K562 (cell line): ENCODE results near the gene CENPI. TPM values are rescaled to one million over a fixed set of nuclear protein-coding genes. Genes with fewer than 3 reads are reported as not detected.

Source experiments
- CAMTA2 ChIP-seq: fragments of 250-450 bp; sonication (Bioruptor Pico); conservative IDR thresholded peaks from 2 replicates; pipeline ENCODE4 v1.5.1; 2022
- COPS2 ChIP-seq: fragments of 450-650 bp; conservative IDR thresholded peaks from 2 replicates; pipeline ENCODE4 v1.6.1; 2016; ENCODE audit warnings: mild to moderate bottlenecking, moderate library complexity
- CREB3L1 ChIP-seq: fragments of 450-650 bp; IDR thresholded peaks from 2 replicates; pipeline ENCODE4 v1.6.1; 2014; ENCODE audit warnings: low read depth, mild to moderate bottlenecking, moderate library complexity, borderline replicate concordance
- HEY1 ChIP-seq: fragments of 250-450 bp; sonication (Bioruptor Pico); IDR thresholded peaks from 2 replicates; pipeline ENCODE4 v1.5.0; 2020; ENCODE audit warnings: mild to moderate bottlenecking, moderate library complexity, borderline replicate concordance
- MEF2D ChIP-seq: conservative IDR thresholded peaks from 2 replicates; pipeline ENCODE4 v1.6.1; 2016; ENCODE audit warnings: low read depth, missing genetic modification characterization, missing compliant biosample characterization
- MLX ChIP-seq, 2 experiments: fragments of 450-650 bp in 1 of 2; sonication (generic) in 1 of 2; formaldehyde crosslinking; conservative IDR thresholded peaks; 2 replicates each; pipeline versions ENCODE4 v1.4.0 to v1.8.1; 2020 to 2022; ENCODE audit warnings: mild to moderate bottlenecking in 1 of 2, missing genetic modification reagents in 1 of 2
- NONO ChIP-seq, 2 experiments: fragments of 200-400 bp in 1 of 2; fragments of 450-650 bp in 1 of 2; formaldehyde crosslinking in 1 of 2; IDR thresholded peaks; 2 replicates each; pipeline ENCODE4 v1.6.1; 2017; ENCODE audit warnings: low read depth in 2 of 2, mild to moderate bottlenecking in 2 of 2, moderate library complexity in 2 of 2, low read length in 1 of 2
- TBL1XR1 ChIP-seq, 2 experiments: IDR thresholded peaks; 2 replicates each; pipeline ENCODE4 v1.6.1; 2012; ENCODE audit warnings: improper control_type of control experiment in 2 of 2, low read length in 2 of 2, mild to moderate bottlenecking in 1 of 2
- polyA plus RNA-seq, 8 experiments: library from polyadenylated mRNA; depleted of rRNA in 4 of 8; stranded (reverse) in 5 of 8; unstranded in 3 of 8; fragments of >200 nt; fragmentation: Nextera tagmentation in 2 of 8; fragmentation: Illumina TruSeq in 1 of 8; extraction: Ambion mirVana in 2 of 8; extraction: Trizol in 1 of 8; gene quantifications; 2 replicates each; pipeline versions ENCODE4 v1.2.1 to v1.2.3, GENCODE V29; 2011 to 2014; ENCODE audit warnings: inconsistent platforms in 1 of 8, missing spikeins in 1 of 8
- total RNA-seq, 7 experiments: library from RNA; depleted of rRNA in 6 of 7; stranded (reverse); fragments of >200 nt in 6 of 7; fragmentation: Illumina TruSeq in 2 of 7; extraction: Trizol in 2 of 7; gene quantifications; 2 replicates each; pipeline versions ENCODE4 v1.2.1 to v1.2.3, GENCODE V29; 2011 to 2021; ENCODE audit warnings: low replicate concordance in 1 of 7
- TF ChIP-seq, protein P1 (sequence below): fragments of 250-450 bp; sonication (Bioruptor Pico); IDR thresholded peaks from 2 replicates; pipeline ENCODE4 v1.5.0; 2021
- TF ChIP-seq, protein P2 (sequence below): sonication (generic); formaldehyde crosslinking; IDR thresholded peaks from 2 replicates; pipeline ENCODE4 v1.8.1; 2023; ENCODE audit warnings: mild to moderate bottlenecking, missing genetic modification reagents
- TF ChIP-seq, protein P3 (sequence below): sonication (generic); formaldehyde crosslinking; IDR thresholded peaks from 2 replicates; pipeline ENCODE4 v1.8.0; 2023; ENCODE audit warnings: missing genetic modification reagents, mild to moderate bottlenecking, borderline replicate concordance

CENPI gene
- total and polyA plus RNA-seq, 9 of the 15 experiments (the other 6 are each of a cell fraction or from before 2014, with no cell fraction given): 6.6 to 23.5 (median 14.9) TPM

GRCh38 chrX:101051549-101052302 is 46.3 kb upstream of the CENPI start, which contains the start of gene TRMT2B (continued):
- TF ChIP-seq MEF2D (tag) (no peak), MLX (CRISPR knock-in tag; conservative IDR thresholded peaks at IDR 0.05) (no peak), COPS2 (no peak), CREB3L1 (peak; percentile 48; the same call in 1 of the 2 replicates), TBL1XR1 (IDR thresholded peaks at IDR 0.05; ENCODE audit: low read length in 2 of 2) (0 out of 4 replicates have a peak, but pooled peaks of 1 of the 2 experiments have one; percentile 22), HEY1 (no peak), CAMTA2 (CRISPR knock-in tag) (no peak), NONO (IDR thresholded peaks at IDR 0.05; ENCODE audit: low read depth in 2 of 2, low read length in 1 of 2) (no peak)
- TF ChIP-seq, protein P1, sequence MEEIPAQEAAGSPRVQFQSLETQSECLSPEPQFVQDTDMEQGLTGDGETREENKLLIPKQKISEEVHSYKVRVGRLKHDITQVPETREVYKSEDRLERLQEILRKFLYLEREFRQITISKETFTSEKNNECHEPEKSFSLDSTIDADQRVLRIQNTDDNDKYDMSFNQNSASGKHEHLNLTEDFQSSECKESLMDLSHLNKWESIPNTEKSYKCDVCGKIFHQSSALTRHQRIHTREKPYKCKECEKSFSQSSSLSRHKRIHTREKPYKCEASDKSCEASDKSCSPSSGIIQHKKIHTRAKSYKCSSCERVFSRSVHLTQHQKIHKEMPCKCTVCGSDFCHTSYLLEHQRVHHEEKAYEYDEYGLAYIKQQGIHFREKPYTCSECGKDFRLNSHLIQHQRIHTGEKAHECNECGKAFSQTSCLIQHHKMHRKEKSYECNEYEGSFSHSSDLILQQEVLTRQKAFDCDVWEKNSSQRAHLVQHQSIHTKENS (CRISPR knock-in tag): no peak
- TF ChIP-seq, protein P2, sequence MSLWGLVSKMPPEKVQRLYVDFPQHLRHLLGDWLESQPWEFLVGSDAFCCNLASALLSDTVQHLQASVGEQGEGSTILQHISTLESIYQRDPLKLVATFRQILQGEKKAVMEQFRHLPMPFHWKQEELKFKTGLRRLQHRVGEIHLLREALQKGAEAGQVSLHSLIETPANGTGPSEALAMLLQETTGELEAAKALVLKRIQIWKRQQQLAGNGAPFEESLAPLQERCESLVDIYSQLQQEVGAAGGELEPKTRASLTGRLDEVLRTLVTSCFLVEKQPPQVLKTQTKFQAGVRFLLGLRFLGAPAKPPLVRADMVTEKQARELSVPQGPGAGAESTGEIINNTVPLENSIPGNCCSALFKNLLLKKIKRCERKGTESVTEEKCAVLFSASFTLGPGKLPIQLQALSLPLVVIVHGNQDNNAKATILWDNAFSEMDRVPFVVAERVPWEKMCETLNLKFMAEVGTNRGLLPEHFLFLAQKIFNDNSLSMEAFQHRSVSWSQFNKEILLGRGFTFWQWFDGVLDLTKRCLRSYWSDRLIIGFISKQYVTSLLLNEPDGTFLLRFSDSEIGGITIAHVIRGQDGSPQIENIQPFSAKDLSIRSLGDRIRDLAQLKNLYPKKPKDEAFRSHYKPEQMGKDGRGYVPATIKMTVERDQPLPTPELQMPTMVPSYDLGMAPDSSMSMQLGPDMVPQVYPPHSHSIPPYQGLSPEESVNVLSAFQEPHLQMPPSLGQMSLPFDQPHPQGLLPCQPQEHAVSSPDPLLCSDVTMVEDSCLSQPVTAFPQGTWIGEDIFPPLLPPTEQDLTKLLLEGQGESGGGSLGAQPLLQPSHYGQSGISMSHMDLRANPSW: no peak
- TF ChIP-seq, protein P3, sequence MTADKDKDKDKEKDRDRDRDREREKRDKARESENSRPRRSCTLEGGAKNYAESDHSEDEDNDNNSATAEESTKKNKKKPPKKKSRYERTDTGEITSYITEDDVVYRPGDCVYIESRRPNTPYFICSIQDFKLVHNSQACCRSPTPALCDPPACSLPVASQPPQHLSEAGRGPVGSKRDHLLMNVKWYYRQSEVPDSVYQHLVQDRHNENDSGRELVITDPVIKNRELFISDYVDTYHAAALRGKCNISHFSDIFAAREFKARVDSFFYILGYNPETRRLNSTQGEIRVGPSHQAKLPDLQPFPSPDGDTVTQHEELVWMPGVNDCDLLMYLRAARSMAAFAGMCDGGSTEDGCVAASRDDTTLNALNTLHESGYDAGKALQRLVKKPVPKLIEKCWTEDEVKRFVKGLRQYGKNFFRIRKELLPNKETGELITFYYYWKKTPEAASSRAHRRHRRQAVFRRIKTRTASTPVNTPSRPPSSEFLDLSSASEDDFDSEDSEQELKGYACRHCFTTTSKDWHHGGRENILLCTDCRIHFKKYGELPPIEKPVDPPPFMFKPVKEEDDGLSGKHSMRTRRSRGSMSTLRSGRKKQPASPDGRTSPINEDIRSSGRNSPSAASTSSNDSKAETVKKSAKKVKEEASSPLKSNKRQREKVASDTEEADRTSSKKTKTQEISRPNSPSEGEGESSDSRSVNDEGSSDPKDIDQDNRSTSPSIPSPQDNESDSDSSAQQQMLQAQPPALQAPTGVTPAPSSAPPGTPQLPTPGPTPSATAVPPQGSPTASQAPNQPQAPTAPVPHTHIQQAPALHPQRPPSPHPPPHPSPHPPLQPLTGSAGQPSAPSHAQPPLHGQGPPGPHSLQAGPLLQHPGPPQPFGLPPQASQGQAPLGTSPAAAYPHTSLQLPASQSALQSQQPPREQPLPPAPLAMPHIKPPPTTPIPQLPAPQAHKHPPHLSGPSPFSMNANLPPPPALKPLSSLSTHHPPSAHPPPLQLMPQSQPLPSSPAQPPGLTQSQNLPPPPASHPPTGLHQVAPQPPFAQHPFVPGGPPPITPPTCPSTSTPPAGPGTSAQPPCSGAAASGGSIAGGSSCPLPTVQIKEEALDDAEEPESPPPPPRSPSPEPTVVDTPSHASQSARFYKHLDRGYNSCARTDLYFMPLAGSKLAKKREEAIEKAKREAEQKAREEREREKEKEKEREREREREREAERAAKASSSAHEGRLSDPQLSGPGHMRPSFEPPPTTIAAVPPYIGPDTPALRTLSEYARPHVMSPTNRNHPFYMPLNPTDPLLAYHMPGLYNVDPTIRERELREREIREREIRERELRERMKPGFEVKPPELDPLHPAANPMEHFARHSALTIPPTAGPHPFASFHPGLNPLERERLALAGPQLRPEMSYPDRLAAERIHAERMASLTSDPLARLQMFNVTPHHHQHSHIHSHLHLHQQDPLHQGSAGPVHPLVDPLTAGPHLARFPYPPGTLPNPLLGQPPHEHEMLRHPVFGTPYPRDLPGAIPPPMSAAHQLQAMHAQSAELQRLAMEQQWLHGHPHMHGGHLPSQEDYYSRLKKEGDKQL (CRISPR knock-in tag): no peak
